Measurements from ENCODE around the gene CSNK1G1. TPM values are rescaled to one million over a fixed set of nuclear protein-coding genes. Genes with fewer than 3 reads are reported as not detected.

Gene CSNK1G1
- total RNA-seq, 1 experiment from 2014 or later: 11.5 TPM

- ChIA-PET POLR2A (no interaction called here), CTCF (no interaction called here)
- Histone ChIP-seq H3K27me3 (replicated peaks; ENCODE audit: control insufficient read depth, insufficient read depth, low read length) (no peaks in the 10 kb centered on the region), H3K4me3 (ENCODE audit: low read depth, low read length) (no peak overlapping the region), H3K9me3 (no peaks in the 10 kb centered on the region), H3K36me3 (ENCODE audit: control insufficient read depth, insufficient read depth, low read length) (no peaks in the 10 kb centered on the region; the same call in 1 of the 2 replicates), H3K4me1 (no peaks in the 10 kb centered on the region; the same call in 1 of the 2 replicates)
- no peak for TF ChIP-seq CTCF (IDR thresholded peaks at IDR 0.05; ENCODE audit: insufficient read depth in 1 of 2, low read depth in 1 of 2, low read length in 1 of 2, severe bottlenecking in 1 of 2, unreplicated experiment in 1 of 2)
- no TSS peak for BruUV-seq (replicated peaks)
- H3K27me3 Mint-ChIP-seq (ENCODE audit: insufficient read depth, unreplicated experiment): no peaks in the 10 kb centered on the region
- H3K4me1 Mint-ChIP-seq (ENCODE audit: low read depth, unreplicated experiment): peaks cover 15% of the 10 kb centered on the region
- no peaks in the 10 kb centered on the region for H3K9me3 Mint-ChIP-seq (ENCODE audit: unreplicated experiment)
- DNase-seq: no peak
- no peak overlapping the region for H3K27ac Mint-ChIP-seq (ENCODE audit: unreplicated experiment)
- no peak overlapping the region for H3K4me3 Mint-ChIP-seq (ENCODE audit: unreplicated experiment)
- H3K36me3 Mint-ChIP-seq (ENCODE audit: insufficient read depth, unreplicated experiment): no peaks in the 10 kb centered on the region
- intact Hi-C loops (cut with micrococcal nuclease; ENCODE audit: unreplicated experiment): no loop called here
These were observed 120.4 kb downstream of the CSNK1G1 start for GRCh38 chr15:64235552-64235951.

- DNase-seq: no peak
- TF ChIP-seq CTCF (IDR thresholded peaks at IDR 0.05; ENCODE audit: insufficient read depth in 1 of 2, low read depth in 1 of 2, low read length in 1 of 2, severe bottlenecking in 1 of 2, unreplicated experiment in 1 of 2): no peak
- Histone ChIP-seq H3K4me1 (no peaks in the 10 kb centered on the region; the same call in 1 of the 2 replicates), H3K27me3 (replicated peaks; ENCODE audit: control insufficient read depth, insufficient read depth, low read length) (no peaks in the 10 kb centered on the region), H3K4me3 (ENCODE audit: low read depth, low read length) (no peak overlapping the region), H3K9me3 (no peaks in the 10 kb centered on the region), H3K36me3 (ENCODE audit: control insufficient read depth, insufficient read depth, low read length) (no peaks in the 10 kb centered on the region; the same call in 1 of the 2 replicates)
- Mint-ChIP-seq H3K27ac (ENCODE audit: unreplicated experiment) (no peak overlapping the region), H3K4me3 (ENCODE audit: unreplicated experiment) (no peak overlapping the region), H3K4me1 (ENCODE audit: low read depth, unreplicated experiment) (peaks cover 6% of the 10 kb centered on the region), H3K9me3 (ENCODE audit: unreplicated experiment) (no peaks in the 10 kb centered on the region), H3K27me3 (ENCODE audit: insufficient read depth, unreplicated experiment) (no peaks in the 10 kb centered on the region), H3K36me3 (ENCODE audit: insufficient read depth, unreplicated experiment) (no peaks in the 10 kb centered on the region)
- ChIA-PET CTCF (no interaction called here), POLR2A (no interaction called here)
- BruUV-seq (replicated peaks): no TSS peak
- intact Hi-C loops (cut with micrococcal nuclease; ENCODE audit: unreplicated experiment): no loop called here
These were observed 122.7 kb downstream of the CSNK1G1 start for GRCh38 chr15:64233299-64233698.

- DNase-seq: no peak
- H3K4me3 Mint-ChIP-seq (ENCODE audit: unreplicated experiment): no peak overlapping the region
- no peaks in the 10 kb centered on the region; the same call in 1 of the 2 replicates for H3K36me3 ChIP-seq (ENCODE audit: control insufficient read depth, insufficient read depth, low read length)
- intact Hi-C loops (cut with micrococcal nuclease; ENCODE audit: unreplicated experiment): no loop called here
- H3K4me1 ChIP-seq: no peaks in the 10 kb centered on the region
- ChIA-PET POLR2A (no interaction called here), CTCF (no interaction called here)
- no peaks in the 10 kb centered on the region for H3K27me3 ChIP-seq (replicated peaks; ENCODE audit: control insufficient read depth, insufficient read depth, low read length)
- H3K36me3 Mint-ChIP-seq (ENCODE audit: insufficient read depth, unreplicated experiment): no peaks in the 10 kb centered on the region
- no peak overlapping the region for H3K27ac Mint-ChIP-seq (ENCODE audit: unreplicated experiment)
- H3K27me3 Mint-ChIP-seq (ENCODE audit: insufficient read depth, unreplicated experiment): no peaks in the 10 kb centered on the region
- TF ChIP-seq CTCF (IDR thresholded peaks at IDR 0.05; ENCODE audit: insufficient read depth in 1 of 2, low read depth in 1 of 2, low read length in 1 of 2, severe bottlenecking in 1 of 2, unreplicated experiment in 1 of 2): no peak
- no peaks in the 10 kb centered on the region for H3K9me3 ChIP-seq
- no TSS peak for BruUV-seq (replicated peaks)
- no peaks in the 10 kb centered on the region for H3K9me3 Mint-ChIP-seq (ENCODE audit: unreplicated experiment)
- peaks cover 6% of the 10 kb centered on the region for H3K4me1 Mint-ChIP-seq (ENCODE audit: low read depth, unreplicated experiment)
- H3K4me3 ChIP-seq (ENCODE audit: low read depth, low read length): no peak overlapping the region
These were observed 123.6 kb downstream of the CSNK1G1 start for GRCh38 chr15:64232400-64232799.
